K562 (cell line): ENCODE results near the gene ATXN7L1. TPM values are rescaled to one million over a fixed set of nuclear protein-coding genes. Genes with fewer than 3 reads are reported as not detected.

Experiments used
- ATAC-seq: fragments of 200-7000 bp; cut with Tn5 transposase; 3 replicates; pipeline ENCODE4 v1.9.1; 2020; ENCODE audit warnings: moderate library complexity
- BruUV-seq: library from RNA; stranded (reverse); fragments of 400-500 nt; replicated peaks from 2 replicates; lab custom pipeline; 2021; lab: Mats Ljungman, UMichigan
- CTCF ChIA-PET: fragments of 300-600 bp; formaldehyde crosslinking; extraction: SDS; loops from one replicate; lab custom pipeline; 2021; ENCODE audit warnings: low intra/inter-chr PET ratio; lab: Yijun Ruan, JAX
- POLR2A ChIA-PET: fragments of 300-600, 350-650 bp; sonication (Branson Sonifier 250); formaldehyde crosslinking; extraction: SDS; loops from one replicate; lab custom pipeline; 2021; ENCODE audit warnings: antibody characterized with exemption, inconsistent platforms; lab: Yijun Ruan, JAX
- DNase-seq, 4 experiments: peaks; one replicate each; pipeline versions ENCODE4 v3.0.0 to v3.0.0-alpha.2; 2011 to 2018; ENCODE audit warnings: low spot score in 3 of 4, mixed read lengths in 3 of 4; ENCODE audit errors: extremely low read depth in 1 of 4
- FAIRE-seq: peaks from 2 replicates; lab custom pipeline; 2011; peaks lifted over from hg19 to GRCh38; lab: Jason Lieb, UNC
- H2AFZ ChIP-seq: 2 replicates; pipeline ENCODE4 v1.6.0; 2011; ENCODE audit warnings: low read depth, low read length, control low read depth, inconsistent platforms
- H3K27ac ChIP-seq: fragments of 200-600 bp; 3 replicates; pipeline ENCODE4 v1.8.0; 2011; ENCODE audit warnings: low read depth, mild to moderate bottlenecking, control low read depth, inconsistent platforms, low read length, moderate library complexity, mixed read lengths; ENCODE audit errors: extremely low read depth
- H3K27me3 ChIP-seq, 2 experiments: fragments of 300-600 bp in 1 of 2; 2 replicates in 1 of 2; 3 replicates in 1 of 2; pipeline versions ENCODE4 v1.6.0 to v1.8.0; 2011; ENCODE audit warnings: inconsistent platforms in 2 of 2, low read length in 2 of 2, mild to moderate bottlenecking in 1 of 2, mixed read lengths in 1 of 2, moderate library complexity in 1 of 2; ENCODE audit not compliant: control insufficient read depth in 2 of 2, insufficient read depth in 2 of 2
- H3K36me3 ChIP-seq: fragments of 300-600 bp; 3 replicates; pipeline ENCODE4 v1.8.0; 2011; ENCODE audit warnings: mild to moderate bottlenecking, low read length, inconsistent platforms; ENCODE audit not compliant: control insufficient read depth, insufficient read depth
- H3K4me1 ChIP-seq, 2 experiments: fragments of 200-600 bp in 1 of 2; replicated peaks in 1 of 2; 2 replicates in 1 of 2; 3 replicates in 1 of 2; pipeline versions ENCODE4 v1.5.1 to v1.8.0; 2011; ENCODE audit warnings: inconsistent platforms in 2 of 2, low read length in 2 of 2, mild to moderate bottlenecking in 1 of 2, mixed read lengths in 1 of 2, moderate library complexity in 1 of 2; ENCODE audit not compliant: control insufficient read depth in 2 of 2, insufficient read depth in 2 of 2
- H3K4me2 ChIP-seq: 2 replicates; pipeline ENCODE4 v1.6.1; 2011; ENCODE audit warnings: low read length, control low read depth, inconsistent platforms, mixed read lengths; ENCODE audit not compliant: insufficient read depth
- H3K4me3 ChIP-seq: fragments of 200-600 bp; sonication (generic), shearing (Covaris generic); 2 replicates; pipeline ENCODE4 v1.5.1; 2016; ENCODE audit warnings: control low read depth, inconsistent platforms
- H3K79me2 ChIP-seq: fragments of 200-600 bp; 3 replicates; pipeline ENCODE4 v1.8.0; 2011; ENCODE audit warnings: low read length, inconsistent platforms; ENCODE audit not compliant: control insufficient read depth, insufficient read depth
- H3K9ac ChIP-seq, 2 experiments: 2 replicates each; pipeline versions ENCODE4 v1.6.0 to v1.6.1; 2011; ENCODE audit warnings: low read depth in 2 of 2, low read length in 2 of 2, control low read depth in 1 of 2, inconsistent platforms in 1 of 2, mild to moderate bottlenecking in 1 of 2, mixed read lengths in 1 of 2; ENCODE audit not compliant: insufficient read depth in 1 of 2
- H3K9me1 ChIP-seq: one replicate; pipeline ENCODE4 v1.6.0; 2011; ENCODE audit warnings: inconsistent platforms, mild to moderate bottlenecking, low read length, moderate library complexity; ENCODE audit not compliant: control insufficient read depth, insufficient read depth
- H3K9me3 ChIP-seq: replicated peaks from 2 replicates; pipeline ENCODE4 v1.5.1; 2011; ENCODE audit warnings: low read depth, low read length, inconsistent platforms; ENCODE audit not compliant: control insufficient read depth, insufficient read depth
- H4K20me1 ChIP-seq: replicated peaks from 2 replicates; pipeline ENCODE4 v1.6.1; 2011; ENCODE audit warnings: low read length, inconsistent platforms, mixed read lengths; ENCODE audit not compliant: control insufficient read depth, insufficient read depth
- NFIC ChIP-seq: fragments of 450-650 bp; IDR thresholded peaks from 2 replicates; pipeline ENCODE4 v1.6.1; 2017; ENCODE audit warnings: mild to moderate bottlenecking, inconsistent platforms
- TBL1XR1 ChIP-seq, 2 experiments: IDR thresholded peaks; 2 replicates each; pipeline ENCODE4 v1.6.1; 2012; ENCODE audit warnings: improper control_type of control experiment in 2 of 2, low read length in 2 of 2, mild to moderate bottlenecking in 1 of 2
- ZEB2 ChIP-seq: fragments of 450-650 bp; IDR thresholded peaks from 2 replicates; pipeline ENCODE4 v1.6.1; 2016
- ZNF121 ChIP-seq: sonication (generic); formaldehyde crosslinking; conservative IDR thresholded peaks from 2 replicates; pipeline ENCODE4 v1.8.0; 2022; ENCODE audit warnings: missing genetic modification reagents
- WGBS: fragments of 100-300 bp; shearing (Covaris generic); methylation state at CpG from one replicate; pipeline ENCODE4 v1.1.6; 2016; ENCODE audit warnings: low coverage, mixed read lengths; ENCODE audit not compliant: insufficient coverage; ENCODE audit errors: missing lambda C conversion rate; 5-methylcytosine and 5-hydroxymethylcytosine counted together
- in situ Hi-C: fragments of 300-500 bp; cut with MboI; formaldehyde crosslinking; loops from 4 replicates; pipeline ENCODE4 v1.15.0; 2018; ENCODE audit warnings: inconsistent platforms, mixed read lengths
- intact Hi-C: fragments of 100-400 bp; cut with micrococcal nuclease; formaldehyde crosslinking; loops from 2 replicates; pipeline ENCODE4 v1.14.2; 2022
- polyA plus RNA-seq, 8 experiments: library from polyadenylated mRNA; depleted of rRNA in 4 of 8; stranded (reverse) in 5 of 8; unstranded in 3 of 8; fragments of >200 nt; fragmentation: Nextera tagmentation in 2 of 8; fragmentation: Illumina TruSeq in 1 of 8; extraction: Ambion mirVana in 2 of 8; extraction: Trizol in 1 of 8; gene quantifications; 2 replicates each; pipeline versions ENCODE4 v1.2.1 to v1.2.3, GENCODE V29; 2011 to 2014; ENCODE audit warnings: inconsistent platforms in 1 of 8, missing spikeins in 1 of 8
- total RNA-seq, 7 experiments: library from RNA; depleted of rRNA in 6 of 7; stranded (reverse); fragments of >200 nt in 6 of 7; fragmentation: Illumina TruSeq in 2 of 7; extraction: Trizol in 2 of 7; gene quantifications; 2 replicates each; pipeline versions ENCODE4 v1.2.1 to v1.2.3, GENCODE V29; 2011 to 2021; ENCODE audit warnings: low replicate concordance in 1 of 7

ATXN7L1 gene
- total and polyA plus RNA-seq, 9 of the 15 experiments (the other 6 are each of a cell fraction or from before 2014, with no cell fraction given): 6.6 to 13.7 (median 10.7) TPM

DNA sequence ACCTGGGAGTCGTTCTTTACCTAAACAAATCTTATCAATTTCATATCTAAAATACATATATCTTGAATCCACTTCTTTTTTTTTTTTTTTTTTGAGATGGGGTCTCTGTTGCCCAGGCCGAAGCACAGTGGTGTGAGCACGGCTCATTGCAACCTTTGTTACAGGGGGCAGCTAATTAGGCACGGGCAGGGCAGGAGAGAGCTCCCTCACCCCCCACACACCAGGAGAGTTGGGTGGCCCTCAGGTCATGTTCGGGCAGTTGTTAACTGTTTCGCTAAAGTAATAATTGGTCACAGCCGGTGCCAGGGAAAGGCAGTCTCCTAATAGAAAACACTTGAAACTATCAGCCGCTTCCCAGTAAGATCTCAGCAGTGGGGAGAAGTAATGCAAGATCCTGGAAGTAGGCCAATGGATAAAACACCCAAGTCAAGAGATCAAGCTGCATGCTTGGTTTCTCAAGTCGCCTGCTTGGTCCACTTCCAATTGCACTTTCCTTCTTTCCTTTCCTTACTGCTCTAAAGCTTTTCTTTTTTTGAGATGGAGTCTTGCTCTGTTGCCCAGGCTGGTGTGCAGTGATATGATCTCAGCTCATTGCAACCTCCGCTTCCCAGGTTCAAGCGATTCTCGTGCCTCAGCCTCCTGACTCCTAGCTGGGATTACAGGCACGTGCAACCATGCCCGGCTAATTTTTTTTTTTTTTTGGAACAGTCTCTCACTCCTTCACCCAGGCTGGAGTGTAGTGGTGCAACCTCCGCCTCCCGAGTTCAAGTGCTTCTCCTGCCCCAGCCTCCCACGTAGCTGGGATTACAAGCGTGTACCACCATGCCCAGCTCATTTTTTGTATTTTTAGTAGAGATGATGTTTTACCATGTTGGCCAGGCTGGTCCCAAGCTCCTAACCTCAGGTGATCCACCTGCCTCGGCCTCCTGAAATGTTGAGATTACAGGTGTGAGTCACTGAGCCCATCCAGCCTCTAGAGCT, 273.8 kb downstream of the ATXN7L1 start:
- no TSS peak for BruUV-seq
- Histone ChIP-seq H3K27me3 (peaks cover 6 to 19% of the 10 kb centered on the region in 2 experiments; a peak in 3 of 5 replicates), H3K4me2 (no peak overlapping the region), H3K9ac (no peak overlapping the region), H3K4me1 (peaks cover 0 to 10% of the 10 kb centered on the region in 2 experiments; a peak in 3 of 5 replicates), H3K79me2 (peaks cover 5% of the 10 kb centered on the region; the same call in 1 of the 3 replicates), H3K36me3 (no peaks in the 10 kb centered on the region), H3K4me3 (no peak overlapping the region), H2AFZ (no peak overlapping the region), H4K20me1 (no peaks in the 10 kb centered on the region), H3K9me1 (no peaks in the 10 kb centered on the region), H3K27ac (no peak overlapping the region), H3K9me3 (no peaks in the 10 kb centered on the region)
- intact Hi-C loops: no loop called here
- ChIA-PET POLR2A (interaction anchor here (0.6 to 1.5 kb wide), 7 partner anchors 8 to 441 kb away, joined by 3 to 7 read pairs (median 3); no protein-coding TSS in a partner anchor), CTCF (no interaction called here)
- 40% methylated on average over 19 of the region's 19 CpGs for WGBS
- no peak for TF ChIP-seq TBL1XR1 (IDR thresholded peaks at IDR 0.05; ENCODE audit: low read length in 2 of 2)
- 0 out of 2 replicates have a peak, but pooled peaks have one; percentile 4 for TF ChIP-seq ZEB2
- 0 out of 2 replicates have a peak, but pooled peaks have one; percentile 51 for TF ChIP-seq ZNF121 (CRISPR knock-in tag)
- 0 out of 2 replicates have a peak, but pooled peaks have one; percentile 24 for TF ChIP-seq NFIC
- ATAC-seq (no peak), FAIRE-seq (no peak), DNase-seq (no peak)
- in situ Hi-C loops: no loop called here
